ENCODE measurements around the gene NR1H2.

Gene NR1H2

GRCh38 chr19:50377517-50377916, 1.3 kb downstream of the NR1H2 start:
- CTCF ChIA-PET: interaction anchor here (0.9 to 1.8 kb wide), 2 partner anchors 26 to 38 kb away, joined by 4 to 5 read pairs; no protein-coding TSS in a partner anchor
- no peak for TF ChIP-seq CTCF (IDR thresholded peaks at IDR 0.05; ENCODE audit: control extremely low read depth, extremely low read depth, low read depth, missing control alignments)

GRCh38 chr19:50378169-50378862, 2.1 kb downstream of the NR1H2 start:
- TF ChIP-seq CTCF (IDR thresholded peaks at IDR 0.05; ENCODE audit: control extremely low read depth, extremely low read depth, low read depth, missing control alignments): no peak
- POLR2A ChIA-PET: interaction anchor here (1.1 kb wide), 1 partner anchor 54 kb away, joined by 3 read pairs; no protein-coding TSS in a partner anchor
- DNase-seq (ENCODE audit: extremely low spot score): no peak
- CTCF ChIA-PET: interaction anchor here (0.9 to 1.9 kb wide), 4 partner anchors 9 to 82 kb away, joined by 3 to 4 read pairs (median 4); no protein-coding TSS in a partner anchor

More at GRCh38 chr19:50377517-50377916, 1.3 kb downstream of the NR1H2 start:
- POLR2A ChIA-PET: no interaction called here
- no peak for DNase-seq (ENCODE audit: extremely low spot score)

GRCh38 chr19:50378863-50379236, 2.6 kb downstream of the NR1H2 start:
- no peak for TF ChIP-seq CTCF (IDR thresholded peaks at IDR 0.05; ENCODE audit: control extremely low read depth, extremely low read depth, low read depth, missing control alignments)
- DNase-seq (ENCODE audit: extremely low spot score): no peak
- ChIA-PET CTCF (interaction anchor here (1.1 to 1.9 kb wide), 4 partner anchors 9 to 82 kb away, joined by 3 to 4 read pairs (median 4); no protein-coding TSS in a partner anchor), POLR2A (interaction anchor here (1.1 kb wide), 1 partner anchor 53 kb away, joined by 3 read pairs; no protein-coding TSS in a partner anchor)

- no peak for TF ChIP-seq CTCF (IDR thresholded peaks at IDR 0.05; ENCODE audit: control extremely low read depth, extremely low read depth, low read depth, missing control alignments)
- CTCF ChIA-PET: interaction anchor here (1.1 to 1.9 kb wide), 5 partner anchors 8 to 81 kb away, joined by 3 to 5 read pairs (median 4); no protein-coding TSS in a partner anchor
- POLR2A ChIA-PET: no interaction called here
- no peak for DNase-seq (ENCODE audit: extremely low spot score)
These were observed 3.3 kb downstream of the NR1H2 start for GRCh38 chr19:50379602-50380001.

GRCh38 chr19:50380137-50380536, 3.9 kb downstream of the NR1H2 start:
- CTCF ChIA-PET: interaction anchor here (0.7 to 1.7 kb wide), 4 partner anchors 11 to 80 kb away, joined by 3 to 5 read pairs (median 4); no protein-coding TSS in a partner anchor
- POLR2A ChIA-PET: no interaction called here
- no peak for DNase-seq (ENCODE audit: extremely low spot score)
- TF ChIP-seq CTCF (IDR thresholded peaks at IDR 0.05; ENCODE audit: control extremely low read depth, extremely low read depth, low read depth, missing control alignments): no peak

GRCh38 chr19:50380751-50381151, 4.5 kb downstream of the NR1H2 start:
- no peak for TF ChIP-seq CTCF (IDR thresholded peaks at IDR 0.05; ENCODE audit: control extremely low read depth, extremely low read depth, low read depth, missing control alignments)
- ChIA-PET CTCF (interaction anchor here (0.7 to 1.7 kb wide), 3 partner anchors 12 to 80 kb away, joined by 3 to 5 read pairs (median 3); no protein-coding TSS in a partner anchor), POLR2A (no interaction called here)
- DNase-seq (ENCODE audit: extremely low spot score): no peak
